Vagina (tissue), 2 donors: Measurements from ENCODE around the gene RAET1L.

ENCODE experiments used
- CTCF ChIP-seq, 3 experiments: fragments of 450-650 bp in 2 of 3; fragments of 200-600 bp in 1 of 3; sonication (generic) in 1 of 3; IDR thresholded peaks; one replicate each; pipeline ENCODE4 v1.5.1; 2017 to 2019; ENCODE audit warnings: antibody characterized with exemption in 3 of 3, mild to moderate bottlenecking in 2 of 3, moderate library complexity in 2 of 3
- POLR2A ChIP-seq, 2 donors: fragments of 450-650 bp; IDR thresholded peaks; one replicate each; pipeline ENCODE4 v1.6.1; 2017; ENCODE audit warnings: antibody characterized with exemption in 2 of 2, mild to moderate bottlenecking in 2 of 2, moderate library complexity in 2 of 2
- POLR2AphosphoS5 ChIP-seq, 2 donors: sonication (generic); formaldehyde crosslinking; IDR thresholded peaks; one replicate each; pipeline ENCODE4 v1.9.0; 2017; ENCODE audit warnings: antibody characterized with exemption in 2 of 2, mild to moderate bottlenecking in 2 of 2, low read depth in 1 of 2; ENCODE audit not compliant: insufficient read depth in 1 of 2

GRCh38 chr6:150026976-150027805, 1.9 kb upstream of the RAET1L start:
- TF ChIP-seq CTCF (IDR thresholded peaks at IDR 0.05): no peak
- no peak for TF ChIP-seq POLR2A (IDR thresholded peaks at IDR 0.05)
- no peak for TF ChIP-seq POLR2AphosphoS5 (IDR thresholded peaks at IDR 0.05; ENCODE audit: insufficient read depth in 1 of 2, low read depth in 1 of 2)
